Tibial nerve (tissue), 4 donors: Measurements from ENCODE around the gene DCANP1. TPM values are rescaled to one million over a fixed set of nuclear protein-coding genes. Genes with fewer than 3 reads are reported as not detected.

Source experiments
- DNase-seq, 2 donors: peaks; one replicate each; pipeline ENCODE4 v3.0.0-alpha.2; 2019; ENCODE audit warnings: low spot score in 2 of 2
- H3K27ac ChIP-seq, 4 donors: fragments of 200-600 bp; sonication (generic) in 3 of 4; one replicate each; pipeline ENCODE4 v1.5.1; 2017 to 2019; ENCODE audit warnings: mild to moderate bottlenecking in 1 of 4
- H3K27me3 ChIP-seq, 2 donors: fragments of 200-600 bp; sonication (generic) in 1 of 2; one replicate each; pipeline versions ENCODE4 v1.5.1 to v1.6.0; 2017 to 2019
- H3K36me3 ChIP-seq, 3 donors: fragments of 200-600 bp; sonication (generic); one replicate each; pipeline ENCODE4 v1.5.1; 2018 to 2019
- H3K4me1 ChIP-seq, 4 donors: fragments of 200-600 bp; sonication (generic) in 3 of 4; one replicate each; pipeline ENCODE4 v1.5.1; 2017 to 2019
- H3K4me3 ChIP-seq, 4 donors: fragments of 200-600 bp; sonication (generic) in 3 of 4; one replicate each; pipeline ENCODE4 v1.5.1; 2017 to 2019; ENCODE audit warnings: mild to moderate bottlenecking in 1 of 4, moderate library complexity in 1 of 4
- H3K9me3 ChIP-seq, 4 donors: fragments of 200-600 bp; sonication (generic) in 3 of 4; one replicate each; pipeline ENCODE4 v1.5.1; 2017 to 2019
- EP300 ChIP-seq, 2 donors: sonication (generic); formaldehyde crosslinking; IDR thresholded peaks; one replicate each; pipeline ENCODE4 v1.6.1; 2017; ENCODE audit warnings: antibody characterized with exemption in 2 of 2, mild to moderate bottlenecking in 1 of 2
- POLR2A ChIP-seq, 2 donors: fragments of 450-650 bp; IDR thresholded peaks; one replicate each; pipeline ENCODE4 v1.6.1; 2017; ENCODE audit warnings: antibody characterized with exemption in 2 of 2, mild to moderate bottlenecking in 2 of 2, moderate library complexity in 2 of 2
- WGBS, 2 donors: methylation state at CpG; one replicate each; pipeline ENCODE4 v1.1.5; 2018; 5-methylcytosine and 5-hydroxymethylcytosine counted together
- total RNA-seq, 4 donors: library from RNA; depleted of rRNA; stranded (reverse); fragments of >200 nt; gene quantifications; one replicate each; pipeline ENCODE4 v1.1.0, GENCODE V29; 2016
- TF ChIP-seq, protein P1 (sequence below), 5 experiments: fragments of 200-600 bp in 3 of 5; fragments of 450-650 bp in 2 of 5; sonication (generic) in 3 of 5; IDR thresholded peaks; one replicate each; pipeline ENCODE4 v1.5.1; 2016 to 2019; ENCODE audit warnings: antibody characterized with exemption in 5 of 5, mild to moderate bottlenecking in 3 of 5, moderate library complexity in 2 of 5

Gene DCANP1
- total RNA-seq, 4 donors from 2014 or later = not detected

DNA sequence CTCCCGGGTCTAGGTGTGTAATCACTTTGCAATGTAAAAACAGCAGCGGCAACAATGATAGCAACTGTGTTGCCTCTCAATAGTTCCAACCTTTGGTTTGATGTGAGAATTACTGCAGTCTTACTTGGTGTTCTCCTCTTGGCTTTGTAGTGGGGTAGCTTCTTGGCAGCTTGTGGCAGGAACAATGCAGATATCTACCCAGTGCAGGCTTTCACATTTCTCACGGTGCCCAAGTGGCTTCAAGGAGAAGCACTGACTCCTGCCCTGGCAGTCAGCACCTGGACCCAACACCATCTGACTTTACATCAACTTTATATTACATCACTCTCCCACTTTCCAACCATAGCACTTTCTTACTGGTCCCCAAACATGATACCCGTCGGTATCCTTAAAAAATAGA, 33.4 kb upstream of the DCANP1 start:
- Histone ChIP-seq H3K36me3 (no peaks in the 10 kb centered on the region), H3K4me3 (no peak overlapping the region), H3K4me1 (no peaks in the 10 kb centered on the region), H3K9me3 (no peaks in the 10 kb centered on the region), H3K27ac (no peak overlapping the region), H3K27me3 (peaks cover 0 to 15% of the 10 kb centered on the region in 2 donors)
- TF ChIP-seq EP300 (IDR thresholded peaks at IDR 0.05) = no peak
- TF ChIP-seq, protein P1, sequence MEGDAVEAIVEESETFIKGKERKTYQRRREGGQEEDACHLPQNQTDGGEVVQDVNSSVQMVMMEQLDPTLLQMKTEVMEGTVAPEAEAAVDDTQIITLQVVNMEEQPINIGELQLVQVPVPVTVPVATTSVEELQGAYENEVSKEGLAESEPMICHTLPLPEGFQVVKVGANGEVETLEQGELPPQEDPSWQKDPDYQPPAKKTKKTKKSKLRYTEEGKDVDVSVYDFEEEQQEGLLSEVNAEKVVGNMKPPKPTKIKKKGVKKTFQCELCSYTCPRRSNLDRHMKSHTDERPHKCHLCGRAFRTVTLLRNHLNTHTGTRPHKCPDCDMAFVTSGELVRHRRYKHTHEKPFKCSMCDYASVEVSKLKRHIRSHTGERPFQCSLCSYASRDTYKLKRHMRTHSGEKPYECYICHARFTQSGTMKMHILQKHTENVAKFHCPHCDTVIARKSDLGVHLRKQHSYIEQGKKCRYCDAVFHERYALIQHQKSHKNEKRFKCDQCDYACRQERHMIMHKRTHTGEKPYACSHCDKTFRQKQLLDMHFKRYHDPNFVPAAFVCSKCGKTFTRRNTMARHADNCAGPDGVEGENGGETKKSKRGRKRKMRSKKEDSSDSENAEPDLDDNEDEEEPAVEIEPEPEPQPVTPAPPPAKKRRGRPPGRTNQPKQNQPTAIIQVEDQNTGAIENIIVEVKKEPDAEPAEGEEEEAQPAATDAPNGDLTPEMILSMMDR (IDR thresholded peaks at IDR 0.05) = no peak
- no peak for TF ChIP-seq POLR2A (IDR thresholded peaks at IDR 0.05)
- no peak for DNase-seq
- 90 to 92% methylated on average over 5 of the region's 5 CpGs for WGBS, 2 donors

DNA sequence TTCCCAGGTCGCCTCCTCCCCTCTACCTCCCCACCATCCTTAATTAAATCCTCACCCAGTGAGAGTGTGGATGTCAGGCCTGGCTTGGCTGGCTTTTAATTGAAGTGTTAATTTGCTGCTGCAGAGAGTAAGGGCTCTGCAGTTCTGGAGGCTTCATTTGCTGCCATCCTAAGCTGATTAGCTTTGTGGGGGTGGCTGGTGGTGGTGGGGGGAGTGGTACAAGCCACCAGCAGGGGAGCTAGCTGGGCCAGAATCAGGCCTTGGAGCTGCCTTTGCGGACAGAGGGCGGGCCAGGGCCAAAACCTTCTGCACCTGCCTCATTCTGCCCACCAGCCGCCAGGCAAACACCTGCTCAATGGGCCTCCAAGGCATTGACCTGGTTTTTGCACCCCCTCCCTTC, 31.8 kb upstream of the DCANP1 start:
- 83 to 85% methylated on average over 4 of the region's 4 CpGs for whole genome bisulfite sequencing, 2 donors
- peaks cover 0 to 15% of the 10 kb centered on the region in 2 donors for H3K27me3 ChIP-seq
- DNase-seq = no peak

DNA sequence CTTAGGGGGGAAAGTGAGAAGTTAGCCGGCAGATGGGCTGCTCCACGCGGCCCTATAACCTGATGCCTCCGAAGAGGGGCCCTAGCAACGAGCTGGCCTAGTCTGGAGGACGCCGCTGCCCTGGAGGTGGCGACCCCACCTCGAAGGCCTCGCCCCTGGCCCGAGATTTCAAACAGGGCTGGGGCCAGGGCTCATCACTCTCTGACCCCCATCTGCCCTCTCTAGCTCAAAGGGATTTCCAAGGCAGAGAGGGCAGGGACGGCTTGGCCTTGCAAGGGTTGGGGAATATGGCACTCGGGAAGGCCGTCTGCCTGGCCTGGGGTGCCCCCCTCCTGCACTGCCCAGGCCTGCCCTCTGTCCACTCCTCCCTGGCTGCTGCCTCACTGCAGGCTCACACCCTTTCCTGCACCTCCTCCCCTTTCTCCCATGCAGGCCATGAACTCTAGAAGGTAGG, 30.5 kb upstream of the DCANP1 start:
- TF ChIP-seq POLR2A (IDR thresholded peaks at IDR 0.05) (no peak), EP300 (IDR thresholded peaks at IDR 0.05) (no peak)
- TF ChIP-seq, protein P1 (IDR thresholded peaks at IDR 0.05) = no peak
- Histone ChIP-seq H3K4me1 (no peaks in the 10 kb centered on the region), H3K4me3 (no peak overlapping the region), H3K27me3 (peaks cover 0 to 15% of the 10 kb centered on the region in 2 donors), H3K27ac (no peak overlapping the region), H3K36me3 (no peaks in the 10 kb centered on the region), H3K9me3 (no peaks in the 10 kb centered on the region)
- no peak for DNase-seq
- 42 to 49% methylated on average over 9 to 13 of the region's 14 CpGs for WGBS, 2 donors

More for the DNA sequence above, 31.8 kb upstream of the DCANP1 start:
- Histone ChIP-seq H3K9me3 (no peaks in the 10 kb centered on the region), H3K4me3 (no peak overlapping the region), H3K27ac (no peak overlapping the region), H3K4me1 (no peaks in the 10 kb centered on the region), H3K36me3 (no peaks in the 10 kb centered on the region)
- TF ChIP-seq POLR2A (IDR thresholded peaks at IDR 0.05) (no peak), EP300 (IDR thresholded peaks at IDR 0.05) (no peak)
- TF ChIP-seq, protein P1 (IDR thresholded peaks at IDR 0.05) = no peak

DNA sequence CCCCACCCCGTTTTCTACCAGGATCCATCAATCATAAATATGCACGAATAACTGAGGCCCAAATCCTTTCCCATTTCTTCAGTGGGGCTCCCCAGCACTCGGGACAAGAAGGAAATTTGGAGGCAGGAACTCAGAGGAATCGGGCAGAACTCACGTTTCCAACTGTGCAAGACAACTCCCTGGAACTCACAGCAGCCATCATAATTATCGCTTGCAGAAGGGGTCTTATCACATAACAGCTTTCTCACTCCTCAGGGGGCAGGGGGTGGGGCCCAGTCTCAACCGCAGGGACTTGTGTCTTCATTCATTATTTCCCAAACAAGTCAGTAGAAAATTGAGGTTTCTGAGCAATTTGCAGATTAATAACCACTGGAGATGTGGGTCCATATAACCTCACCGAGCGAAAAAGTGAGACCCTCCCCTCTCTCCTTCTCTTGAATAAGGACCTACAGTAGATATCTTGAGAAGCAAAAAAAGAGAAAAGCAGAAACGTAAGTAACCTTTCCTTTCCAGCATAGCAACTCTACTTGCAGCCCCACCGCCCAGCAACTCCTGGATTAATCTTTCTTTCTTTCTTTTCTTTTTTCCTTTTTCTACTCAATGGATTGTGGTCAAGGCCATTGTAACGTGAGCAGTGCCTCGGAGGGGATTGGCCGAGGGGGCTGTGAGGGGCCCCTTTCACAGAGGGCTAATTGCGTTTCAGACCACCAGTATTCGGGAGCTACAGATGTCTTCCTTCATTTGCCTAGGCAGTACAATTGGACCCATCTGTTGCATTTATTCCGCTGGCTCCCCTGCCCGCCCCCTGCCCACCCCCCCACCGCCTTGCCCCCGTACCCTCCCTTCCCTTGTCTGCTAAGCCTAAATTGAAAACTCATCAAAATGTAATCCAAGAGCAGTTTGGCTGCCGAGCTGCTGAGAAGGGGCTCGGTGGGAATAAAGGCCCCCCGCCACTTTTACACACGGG, 29.8 kb upstream of the DCANP1 start:
- H3K36me3 ChIP-seq = no peaks in the 10 kb centered on the region
- TF ChIP-seq, protein P1 (IDR thresholded peaks at IDR 0.05) = no peak
- TF ChIP-seq EP300 (IDR thresholded peaks at IDR 0.05) (no peak), POLR2A (IDR thresholded peaks at IDR 0.05) (no peak)
- peaks cover 0 to 15% of the 10 kb centered on the region in 2 donors for H3K27me3 ChIP-seq
- no peak overlapping the region for H3K4me3 ChIP-seq
- H3K9me3 ChIP-seq = no peaks in the 10 kb centered on the region
- DNase-seq = no peak
- 39 to 43% methylated on average over 24 of the region's 24 CpGs for WGBS, 2 donors
- no peak overlapping the region for H3K27ac ChIP-seq
- no peaks in the 10 kb centered on the region for H3K4me1 ChIP-seq
